Rectal smooth muscle tissue (tissue), 1 donor: ENCODE measurements around the gene CHRM1.

Experiments
- H3K27ac ChIP-seq: one replicate; pipeline ENCODE4 v1.7.0; 2013; ENCODE audit warnings: low read depth, low read length, inconsistent platforms
- H3K27me3 ChIP-seq: one replicate; pipeline ENCODE4 v1.7.0; 2013; ENCODE audit warnings: low read length; ENCODE audit not compliant: control insufficient read depth, insufficient read depth
- H3K36me3 ChIP-seq: one replicate; pipeline ENCODE4 v1.7.0; 2013; ENCODE audit warnings: low read length; ENCODE audit not compliant: control insufficient read depth, insufficient read depth
- H3K4me1 ChIP-seq: one replicate; pipeline ENCODE4 v1.7.0; 2013; ENCODE audit warnings: low read length; ENCODE audit not compliant: control insufficient read depth, insufficient read depth
- H3K4me3 ChIP-seq: one replicate; pipeline ENCODE4 v1.7.0; 2013; ENCODE audit warnings: low read length
- H3K9ac ChIP-seq: one replicate; pipeline ENCODE4 v1.7.0; 2013; ENCODE audit warnings: low read length

CHRM1 gene

GRCh38 chr11:62922653-62923431, 1.7 kb upstream of the CHRM1 start:
- H3K27me3 ChIP-seq: peaks cover 40% of the 10 kb centered on the region
- no peak overlapping the region for H3K27ac ChIP-seq
- no peaks in the 10 kb centered on the region for H3K36me3 ChIP-seq
- peaks cover 7% of the 10 kb centered on the region for H3K4me1 ChIP-seq
- H3K4me3 ChIP-seq: no peak overlapping the region
- no peak overlapping the region for H3K9ac ChIP-seq

GRCh38 chr11:62922189-62922589, 1.0 kb upstream of the CHRM1 start:
- no peak overlapping the region for H3K9ac ChIP-seq
- H3K27ac ChIP-seq: no peak overlapping the region
- H3K27me3 ChIP-seq: peaks cover 38% of the 10 kb centered on the region
- no peaks in the 10 kb centered on the region for H3K36me3 ChIP-seq
- peaks cover 7% of the 10 kb centered on the region for H3K4me1 ChIP-seq
- H3K4me3 ChIP-seq: no peak overlapping the region

GRCh38 chr11:62921573-62922188, 518 bp upstream of the CHRM1 start:
- Histone ChIP-seq H3K27ac (no peak overlapping the region), H3K9ac (no peak overlapping the region), H3K27me3 (peaks cover 38% of the 10 kb centered on the region), H3K4me3 (peak overlapping the region; percentile 19), H3K36me3 (no peaks in the 10 kb centered on the region), H3K4me1 (peaks cover 7% of the 10 kb centered on the region)

- Histone ChIP-seq H3K27ac (no peak overlapping the region), H3K4me1 (peaks cover 4% of the 10 kb centered on the region), H3K27me3 (peaks cover 24% of the 10 kb centered on the region), H3K9ac (no peak overlapping the region), H3K36me3 (no peaks in the 10 kb centered on the region), H3K4me3 (no peak overlapping the region)
Observed at GRCh38 chr11:62919898-62920640, 1.1 kb downstream of the CHRM1 start.

DNA sequence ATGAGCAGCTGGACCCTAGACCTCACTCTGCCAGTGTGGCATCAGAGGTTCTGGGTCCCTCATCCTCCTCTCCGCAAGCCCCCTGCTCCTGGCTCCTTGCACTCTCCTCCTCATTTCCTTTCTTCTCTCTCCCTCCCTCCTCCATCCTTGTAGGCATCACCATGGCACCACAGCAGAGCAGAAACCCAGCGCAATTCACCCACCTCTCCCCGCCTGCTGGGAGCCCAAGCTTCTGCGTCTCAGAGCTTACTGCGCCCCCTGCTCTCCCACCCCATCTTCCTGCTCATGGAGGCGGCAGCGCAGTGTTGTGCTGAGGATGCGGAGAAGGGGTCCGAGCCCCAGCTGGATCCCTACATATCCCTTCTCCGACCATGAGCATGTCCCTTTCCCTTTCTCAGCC, 1.7 kb downstream of the CHRM1 start:
- Histone ChIP-seq H3K36me3 (no peaks in the 10 kb centered on the region), H3K9ac (no peak overlapping the region), H3K4me1 (peaks cover 4% of the 10 kb centered on the region), H3K4me3 (no peak overlapping the region), H3K27me3 (peaks cover 21% of the 10 kb centered on the region), H3K27ac (no peak overlapping the region)

GRCh38 chr11:62918531-62918930, 2.6 kb downstream of the CHRM1 start:
- Histone ChIP-seq H3K27ac (no peak overlapping the region), H3K36me3 (no peaks in the 10 kb centered on the region), H3K4me1 (no peaks in the 10 kb centered on the region), H3K9ac (no peak overlapping the region), H3K4me3 (no peak overlapping the region), H3K27me3 (peaks cover 17% of the 10 kb centered on the region)

DNA sequence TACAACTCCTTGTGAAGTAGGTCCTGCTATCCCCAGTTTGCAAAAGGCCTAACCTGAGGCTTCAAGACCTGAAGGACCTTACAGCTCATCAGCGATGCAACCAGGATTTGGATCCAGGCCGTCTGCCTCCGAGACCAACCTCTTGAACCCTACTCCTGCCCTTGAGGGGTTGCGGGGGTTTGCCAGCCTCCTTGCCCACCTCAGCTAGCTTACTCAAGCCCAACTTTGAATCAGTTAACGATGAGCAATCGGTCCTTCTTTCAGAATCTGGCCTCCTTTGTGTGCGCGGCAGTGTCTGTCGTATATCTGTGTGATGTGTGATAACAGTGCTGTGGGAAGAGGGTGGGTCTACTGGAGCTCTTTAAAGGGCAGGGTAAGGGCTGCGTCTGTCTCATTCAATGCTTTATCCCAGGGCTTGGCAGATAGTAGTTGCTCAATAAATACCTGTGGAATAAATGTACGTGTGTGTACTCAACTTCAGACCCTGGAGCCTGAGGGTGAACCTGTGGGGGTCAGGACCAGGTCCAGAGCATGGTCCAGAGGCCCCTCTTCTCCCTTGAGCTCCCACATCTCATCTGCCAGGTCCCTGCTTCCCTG, 3.2 kb downstream of the CHRM1 start:
- H3K9ac ChIP-seq: no peak overlapping the region

DNA sequence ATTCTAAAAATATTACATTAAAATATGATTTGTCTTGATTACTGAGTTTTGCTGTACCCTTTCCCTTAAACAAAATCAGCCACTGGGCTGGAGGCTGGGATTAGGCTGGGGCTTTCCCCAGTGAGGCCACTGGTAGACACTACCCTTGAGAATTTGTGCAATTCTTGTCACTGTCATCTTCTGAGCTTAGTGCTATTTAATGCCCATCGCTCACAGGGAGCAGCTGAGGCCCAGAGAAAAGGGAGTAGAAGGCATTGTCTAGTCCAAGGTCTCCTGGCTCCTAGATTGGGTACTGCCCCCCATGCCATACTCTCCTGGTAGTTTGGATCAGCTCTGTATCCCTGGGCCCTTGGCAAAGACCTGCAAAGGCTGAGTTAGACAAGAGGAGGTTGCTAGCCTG, 6.7 kb downstream of the CHRM1 start:
- H3K4me3 ChIP-seq: no peak overlapping the region
- H3K27ac ChIP-seq: no peak overlapping the region
- no peaks in the 10 kb centered on the region for H3K27me3 ChIP-seq
- no peaks in the 10 kb centered on the region for H3K36me3 ChIP-seq
- H3K4me1 ChIP-seq: no peaks in the 10 kb centered on the region
- no peak overlapping the region for H3K9ac ChIP-seq

More for the DNA sequence above, 3.2 kb downstream of the CHRM1 start:
- no peak overlapping the region for H3K27ac ChIP-seq
- H3K4me3 ChIP-seq: no peak overlapping the region
- H3K27me3 ChIP-seq: peaks cover 12% of the 10 kb centered on the region
- H3K4me1 ChIP-seq: no peaks in the 10 kb centered on the region
- H3K36me3 ChIP-seq: no peaks in the 10 kb centered on the region

DNA sequence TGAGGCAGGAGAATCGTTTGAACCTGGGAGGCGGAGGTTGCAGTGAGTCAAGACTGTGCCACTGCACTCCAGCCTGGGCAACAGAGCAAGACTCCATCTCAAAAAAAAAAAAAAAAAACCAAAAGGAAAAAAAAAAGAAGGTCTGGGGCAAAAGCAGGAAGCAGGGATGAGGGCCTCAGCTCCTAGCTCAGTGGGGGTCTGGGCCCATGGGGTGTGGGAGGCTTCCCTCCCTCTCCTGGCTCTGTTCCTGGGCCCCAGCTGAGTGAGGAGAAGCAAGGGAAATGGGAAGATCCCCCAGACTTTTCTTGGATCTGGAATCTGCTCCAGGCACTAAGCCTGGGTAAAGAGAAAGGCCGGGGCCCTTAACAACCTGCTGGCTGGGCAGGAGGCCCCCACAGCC, 8.9 kb downstream of the CHRM1 start:
- no peaks in the 10 kb centered on the region for H3K36me3 ChIP-seq
- no peak overlapping the region for H3K9ac ChIP-seq
- H3K27ac ChIP-seq: no peak overlapping the region
- H3K27me3 ChIP-seq: no peaks in the 10 kb centered on the region
- no peaks in the 10 kb centered on the region for H3K4me1 ChIP-seq
- no peak overlapping the region for H3K4me3 ChIP-seq

GRCh38 chr11:62911137-62912130, 9.7 kb downstream of the CHRM1 start:
- Histone ChIP-seq H3K36me3 (no peaks in the 10 kb centered on the region), H3K27ac (no peak overlapping the region), H3K4me1 (no peaks in the 10 kb centered on the region), H3K4me3 (no peak overlapping the region), H3K27me3 (no peaks in the 10 kb centered on the region), H3K9ac (no peak overlapping the region)

DNA sequence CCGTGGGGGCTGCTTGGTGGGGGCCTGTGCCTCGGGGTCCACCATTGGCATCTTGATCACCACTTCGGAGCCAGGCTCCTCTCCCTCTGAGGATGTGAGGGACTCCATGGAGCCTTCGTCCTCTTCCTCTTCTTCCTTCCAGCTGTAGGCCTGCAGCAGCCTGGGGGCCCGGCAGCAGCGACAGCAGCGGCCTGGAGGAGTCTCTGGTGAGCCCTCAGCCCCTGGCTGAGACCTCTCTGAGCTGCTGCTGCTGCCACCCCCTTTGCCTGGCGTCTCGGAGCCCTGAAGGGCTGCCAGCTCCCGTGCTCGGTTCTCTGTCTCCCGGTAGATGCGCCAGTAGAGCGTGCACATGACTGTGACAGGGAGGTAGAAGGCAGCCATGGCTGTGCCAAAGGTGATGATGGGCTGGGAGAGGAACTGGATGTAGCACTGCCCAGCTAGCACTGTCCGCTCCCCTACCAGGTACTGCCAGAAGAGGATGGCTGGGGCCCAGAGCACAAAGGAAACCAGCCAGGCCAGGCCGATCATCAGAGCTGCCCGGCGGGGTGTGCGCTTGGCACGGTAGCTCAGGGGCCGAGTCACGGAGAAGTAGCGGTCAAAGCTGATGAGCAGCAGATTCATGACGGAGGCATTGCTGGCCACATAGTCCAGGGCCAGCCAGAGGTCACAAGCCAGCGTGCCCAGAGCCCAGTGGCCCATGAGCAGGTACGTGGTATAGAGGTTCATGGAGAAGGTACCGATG, 10.9 kb downstream of the CHRM1 start:
- no peaks in the 10 kb centered on the region for H3K4me1 ChIP-seq
- H3K27ac ChIP-seq: no peak overlapping the region
- no peak overlapping the region for H3K4me3 ChIP-seq
- H3K9ac ChIP-seq: no peak overlapping the region
- H3K27me3 ChIP-seq: no peaks in the 10 kb centered on the region
- H3K36me3 ChIP-seq: no peaks in the 10 kb centered on the region
